GM21786 (cell line): ENCODE measurements around the gene TRNAU1AP.

ENCODE experiments used
- ATAC-seq: cut with Tn5 transposase; IDR thresholded peaks from one replicate; pipeline ENCODE4 v1.9.1; 2021; ENCODE audit not compliant: unreplicated experiment

The TRNAU1AP gene

DNA sequence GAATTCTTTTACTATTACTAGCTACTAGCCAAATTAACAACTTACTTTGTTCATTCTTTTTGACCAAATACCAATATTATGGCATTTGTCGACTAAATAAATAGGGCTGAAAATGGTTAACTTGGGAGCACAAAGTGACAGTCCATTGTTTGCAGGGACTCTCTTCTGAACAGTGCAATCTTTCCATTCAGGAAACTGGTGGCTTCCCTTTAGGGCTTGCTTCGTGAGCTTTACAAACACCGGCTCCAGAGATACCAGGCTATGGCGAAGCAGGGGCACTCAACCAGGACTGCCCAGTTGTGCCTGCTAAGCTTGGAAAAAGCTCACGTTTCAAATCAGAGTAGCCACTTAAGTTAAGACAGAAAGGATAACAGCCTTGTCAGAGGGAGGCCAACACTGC is 51.5 kb downstream of the TRNAU1AP start:
- no peak for ATAC-seq

DNA sequence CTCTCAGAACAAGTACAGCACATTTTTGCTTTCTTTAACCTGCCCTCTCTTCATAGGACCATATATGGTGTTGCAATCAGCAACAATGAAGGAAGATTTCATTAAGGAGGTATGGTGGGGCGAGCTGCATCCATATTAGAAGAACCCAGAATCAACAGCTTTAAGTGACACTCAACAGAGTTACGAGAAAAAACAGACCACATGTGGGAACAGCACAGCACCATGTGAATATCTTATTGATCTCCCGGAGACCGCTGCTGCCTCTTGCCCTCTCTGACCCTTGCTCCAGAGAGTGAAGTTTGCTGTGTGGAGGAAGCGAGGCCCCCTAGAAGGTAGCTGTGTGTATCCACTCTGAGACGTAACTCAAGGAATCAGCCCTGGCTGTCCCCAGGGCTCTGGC is 52.1 kb downstream of the TRNAU1AP start:
- ATAC-seq = no peak

- ATAC-seq = no peak
Observed at GRCh38 chr1:28606771-28607170, 53.9 kb downstream of the TRNAU1AP start.

- ATAC-seq = no peak
Observed at GRCh38 chr1:28613175-28613574, 60.3 kb downstream of the TRNAU1AP start.
